IMR-90 (cell line): ENCODE data around the gene GABRP. TPM values are rescaled to one million over a fixed set of nuclear protein-coding genes. Genes with fewer than 3 reads are reported as not detected.

Experiments
- ATAC-seq: fragments of 200-7000 bp; cut with Tn5 transposase; 2 replicates; pipeline ENCODE4 v1.9.1; 2020; ENCODE audit warnings: low read depth, mild to moderate bottlenecking, moderate library complexity
- BruUV-seq: library from RNA; stranded (reverse); fragments of 400-500 nt; replicated peaks from 2 replicates; lab custom pipeline; 2021; lab: Mats Ljungman, UMichigan
- CTCF ChIA-PET: fragments of 300-600 bp; formaldehyde crosslinking; extraction: SDS; loops from one replicate; lab custom pipeline; 2021; ENCODE audit warnings: antibody characterized with exemption; lab: Yijun Ruan, JAX
- POLR2A ChIA-PET: fragments of 300-600 bp; sonication (Branson Sonifier 250); formaldehyde crosslinking; loops from one replicate; lab custom pipeline; 2022; ENCODE audit warnings: antibody characterized with exemption; ENCODE audit not compliant: unreplicated experiment; lab: Charles Lee
- DNase-seq: peaks from one replicate; pipeline ENCODE4 v3.0.0; 2013
- H2AFZ ChIP-seq: replicated peaks from 2 replicates; pipeline ENCODE3; 2013; ENCODE audit warnings: low read length, mild to moderate bottlenecking; ENCODE audit not compliant: poor library complexity
- H2AK5ac ChIP-seq: 2 replicates; pipeline ENCODE4 v1.6.1; 2013; ENCODE audit warnings: low read depth, low read length, inconsistent platforms
- H2AK9ac ChIP-seq: replicated peaks from 2 replicates; pipeline ENCODE3; 2013; ENCODE audit warnings: mild to moderate bottlenecking, low read depth, low read length, moderate library complexity; ENCODE audit not compliant: poor library complexity
- H2BK120ac ChIP-seq: 2 replicates; pipeline ENCODE4 v1.6.1; 2013; ENCODE audit warnings: low read depth, low read length, inconsistent platforms
- H2BK15ac ChIP-seq: 3 replicates; pipeline ENCODE4 v1.6.1; 2013; ENCODE audit warnings: low read depth, low read length, inconsistent platforms
- H2BK20ac ChIP-seq: 2 replicates; pipeline ENCODE4 v1.6.1; 2013; ENCODE audit warnings: low read depth, mild to moderate bottlenecking, inconsistent platforms, low read length, moderate library complexity
- H2BK5ac ChIP-seq: 2 replicates; pipeline ENCODE4 v1.6.1; 2013; ENCODE audit warnings: mild to moderate bottlenecking, low read depth, low read length, inconsistent platforms; ENCODE audit not compliant: poor library complexity, severe bottlenecking
- H3K14ac ChIP-seq: replicated peaks from 2 replicates; pipeline ENCODE4 v1.6.1; 2013; ENCODE audit warnings: low read depth, low read length, inconsistent platforms
- H3K18ac ChIP-seq: 2 replicates; pipeline ENCODE4 v1.6.1; 2013; ENCODE audit warnings: low read depth, low read length, control low read depth
- H3K23ac ChIP-seq: 2 replicates; pipeline ENCODE4 v1.6.1; 2013; ENCODE audit warnings: low read depth, low read length, inconsistent platforms
- H3K27ac ChIP-seq: 2 replicates; pipeline ENCODE4 v1.5.1; 2013; ENCODE audit warnings: mild to moderate bottlenecking, control low read depth, low read length; ENCODE audit not compliant: insufficient read depth
- H3K27me3 ChIP-seq: 2 replicates; pipeline ENCODE4 v1.6.1; 2013; ENCODE audit warnings: low read length; ENCODE audit not compliant: control insufficient read depth, insufficient read depth
- H3K36me3 ChIP-seq: 2 replicates; pipeline ENCODE4 v1.6.1; 2013; ENCODE audit warnings: low read length, mixed read lengths; ENCODE audit not compliant: control insufficient read depth, insufficient read depth
- H3K4ac ChIP-seq: 2 replicates; pipeline ENCODE4 v1.6.1; 2013; ENCODE audit warnings: low read depth, low read length, inconsistent platforms
- H3K4me1 ChIP-seq: 2 replicates; pipeline ENCODE4 v1.6.1; 2013; ENCODE audit warnings: low read length, mixed read lengths; ENCODE audit not compliant: control insufficient read depth, insufficient read depth
- H3K4me2 ChIP-seq: 2 replicates; pipeline ENCODE4 v1.6.1; 2013; ENCODE audit warnings: low read depth, mild to moderate bottlenecking, control low read depth, low read length, moderate library complexity
- H3K4me3 ChIP-seq: 2 replicates; pipeline ENCODE4 v1.5.1; 2013; ENCODE audit warnings: low read depth, mild to moderate bottlenecking, control low read depth, low read length, moderate library complexity; ENCODE audit not compliant: insufficient read depth
- H3K56ac ChIP-seq: 2 replicates; pipeline ENCODE4 v1.6.1; 2013; ENCODE audit warnings: low read length, inconsistent platforms; ENCODE audit not compliant: insufficient read depth; ENCODE audit errors: extremely low read depth
- H3K79me1 ChIP-seq, 2 experiments: 2 replicates each; pipeline ENCODE4 v1.6.1; 2013; ENCODE audit warnings: low read length in 2 of 2, inconsistent platforms in 1 of 2, low read depth in 1 of 2
- H3K9ac ChIP-seq: 2 replicates; pipeline ENCODE4 v1.6.1; 2013; ENCODE audit warnings: low read depth, low read length, control low read depth
- H3K9me1 ChIP-seq: 2 replicates; pipeline ENCODE4 v1.6.1; 2013; ENCODE audit warnings: low read length, inconsistent platforms; ENCODE audit not compliant: insufficient read depth
- H3K9me3 ChIP-seq: 2 replicates; pipeline ENCODE4 v1.6.1; 2013; ENCODE audit warnings: low read length; ENCODE audit not compliant: control insufficient read depth, insufficient read depth
- H4K20me1 ChIP-seq: 2 replicates; pipeline ENCODE4 v1.6.1; 2013; ENCODE audit warnings: low read length, inconsistent platforms; ENCODE audit not compliant: insufficient read depth
- H4K5ac ChIP-seq: 2 replicates; pipeline ENCODE4 v1.6.1; 2013; ENCODE audit warnings: mild to moderate bottlenecking, low read depth, low read length, control low read depth
- H4K8ac ChIP-seq, 2 experiments: 2 replicates each; pipeline ENCODE4 v1.6.1; 2013; ENCODE audit warnings: low read depth in 2 of 2, low read length in 2 of 2, control low read depth in 1 of 2, inconsistent platforms in 1 of 2
- H4K91ac ChIP-seq: 2 replicates; pipeline ENCODE4 v1.6.1; 2013; ENCODE audit warnings: low read depth, low read length, inconsistent platforms; ENCODE audit not compliant: insufficient read depth
- FOS ChIP-seq: fragments of 150-350 bp; IDR thresholded peaks from 2 replicates; pipeline ENCODE4 v1.6.1; 2016; ENCODE audit warnings: low read depth, low read length
- WGBS, 2 experiments: methylation state at CpG; one replicate each; pipeline versions ENCODE4 v1.1.5 to v1.1.7; 2013; ENCODE audit warnings: missing lambda C conversion rate in 2 of 2; ENCODE audit not compliant: insufficient read length in 1 of 2; ENCODE audit errors: extremely low coverage in 2 of 2; 5-methylcytosine and 5-hydroxymethylcytosine counted together
- dilution Hi-C: fragments of 300-500 bp; cut with HindIII; formaldehyde crosslinking; loops from one replicate; pipeline ENCODE4 v1.14.3; 2018; ENCODE audit warnings: low sequenced_read_pairs; ENCODE audit not compliant: unreplicated experiment
- in situ Hi-C: fragments of 300-500 bp; cut with MboI; formaldehyde crosslinking; loops from 3 replicates; pipeline ENCODE4 v1.14.3; 2019; ENCODE audit warnings: low sequenced_read_pairs, inconsistent platforms, mixed read lengths
- intact Hi-C: fragments of 100-400 bp; cut with micrococcal nuclease; formaldehyde crosslinking; loops from 2 replicates; pipeline ENCODE4 v1.10.0; 2022
- polyA plus RNA-seq, 3 experiments: library from polyadenylated mRNA; depleted of rRNA; stranded (reverse); fragments of >200 nt; gene quantifications; 2 replicates each; pipeline ENCODE4 v1.2.3, GENCODE V29; 2012; ENCODE audit warnings: low replicate concordance in 1 of 3
- total RNA-seq: library from RNA; depleted of rRNA; stranded (reverse); fragments of >200 nt; gene quantifications from 2 replicates; pipeline ENCODE4 v1.2.3, GENCODE V29; 2012

The GABRP gene
- total and polyA plus RNA-seq, 2 of the 4 experiments (the other 2 are of a cell fraction) = not detected

GRCh38 chr5:170836226-170836625 is 52.7 kb downstream of the GABRP start:
- no peak overlapping the region for H4K8ac ChIP-seq
- no peaks in the 10 kb centered on the region for H3K9me3 ChIP-seq
- CTCF ChIA-PET = no interaction called here
- H4K91ac ChIP-seq = no peak overlapping the region
- no peaks in the 10 kb centered on the region for H4K20me1 ChIP-seq
- no peak overlapping the region for H2AK9ac ChIP-seq
- in situ Hi-C loops = no loop called here
- H3K56ac ChIP-seq = no peak overlapping the region
- H2BK5ac ChIP-seq = no peak overlapping the region
- POLR2A ChIA-PET = no interaction called here
- no peak overlapping the region for H3K4me3 ChIP-seq
- H3K36me3 ChIP-seq = no peaks in the 10 kb centered on the region
- no peak overlapping the region for H4K5ac ChIP-seq
- no peak for DNase-seq
- no peak overlapping the region for H2AFZ ChIP-seq
- no peak overlapping the region for H2BK120ac ChIP-seq
- no peak overlapping the region for H3K4me2 ChIP-seq
- H3K23ac ChIP-seq = no peak overlapping the region
- H3K79me1 ChIP-seq = no peaks in the 10 kb centered on the region
- H3K27me3 ChIP-seq = no peaks in the 10 kb centered on the region
- no peak overlapping the region for H3K18ac ChIP-seq
- dilution Hi-C loops = no loop called here
- H3K9ac ChIP-seq = no peak overlapping the region
- intact Hi-C loops = no loop called here
- H3K9me1 ChIP-seq = no peaks in the 10 kb centered on the region
- no CpG with 5 or more reads among the region's 4 CpGs for WGBS, 2 experiments
- H3K27ac ChIP-seq = no peak overlapping the region
- BruUV-seq = no TSS peak
- H3K4ac ChIP-seq = no peak overlapping the region
- no peak overlapping the region for H2BK20ac ChIP-seq
- H3K14ac ChIP-seq = no peak overlapping the region
- ATAC-seq = no peak
- no peak overlapping the region for H2AK5ac ChIP-seq
- H3K4me1 ChIP-seq = no peaks in the 10 kb centered on the region
- H2BK15ac ChIP-seq = no peak overlapping the region
- TF ChIP-seq FOS = no peak
